ENCODE data around the gene AFM.

DNA sequence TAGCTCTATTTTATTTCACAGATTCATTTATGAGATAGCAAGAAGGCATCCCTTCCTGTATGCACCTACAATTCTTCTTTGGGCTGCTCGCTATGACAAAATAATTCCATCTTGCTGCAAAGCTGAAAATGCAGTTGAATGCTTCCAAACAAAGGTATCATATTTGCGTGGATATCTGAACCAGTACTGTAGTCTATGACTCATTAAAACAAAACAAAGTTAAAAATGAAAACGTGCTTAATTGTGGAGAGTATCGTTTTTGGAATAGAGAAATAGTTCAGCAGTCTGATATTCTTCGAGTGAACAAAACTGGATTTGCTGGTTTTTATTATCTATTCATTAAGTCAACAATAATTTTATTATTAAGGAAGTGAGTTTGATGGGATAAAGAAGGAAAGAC is 39.3 kb upstream of the AFM start:
- TF ChIP-seq CTCF (IDR thresholded peaks at IDR 0.05) (no peak), POLR2A (IDR thresholded peaks at IDR 0.05) (no peak)
